Progenitor cell of endocrine pancreas (in vitro differentiated cells): ENCODE results near the gene MBOAT2. TPM values are rescaled to one million over a fixed set of nuclear protein-coding genes. Genes with fewer than 3 reads are reported as not detected.
A peak's percentile ranks its signal among the peaks of the same experiment; 100 is the strongest.

Experiments used
- DNase-seq: peaks from one replicate; pipeline ENCODE4 v3.0.0; 2021; ENCODE audit warnings: low spot score; ENCODE audit not compliant: unreplicated experiment
- H3K27ac Mint-ChIP-seq: 2 replicates; pipeline ENCODE4 v1.8.0; 2021; ENCODE audit warnings: mild to moderate bottlenecking, moderate library complexity, mixed read lengths
- H3K27me3 Mint-ChIP-seq: 2 replicates; pipeline ENCODE4 v1.8.0; 2021; ENCODE audit warnings: mixed read lengths
- H3K36me3 Mint-ChIP-seq: 2 replicates; pipeline ENCODE4 v1.8.0; 2022; ENCODE audit warnings: mixed read lengths; ENCODE audit not compliant: insufficient read depth
- H3K4me1 Mint-ChIP-seq: 2 replicates; pipeline ENCODE4 v1.8.0; 2021; ENCODE audit warnings: low read depth, mixed read lengths
- H3K4me3 Mint-ChIP-seq: 2 replicates; pipeline ENCODE4 v1.8.0; 2021; ENCODE audit warnings: low read depth, mild to moderate bottlenecking, moderate library complexity, mixed read lengths
- H3K9me3 Mint-ChIP-seq: 2 replicates; pipeline ENCODE4 v1.8.0; 2021; ENCODE audit warnings: low read depth, mixed read lengths
- total RNA-seq: library from RNA; stranded (reverse); gene quantifications from 2 replicates; pipeline ENCODE4 v1.2.1, GENCODE V29; 2021
- TF ChIP-seq, protein P1 (sequence below): fragments of 200-600 bp; sonication (generic); IDR thresholded peaks from one replicate; pipeline ENCODE4 v1.5.0; 2021; ENCODE audit warnings: antibody characterized with exemption, mild to moderate bottlenecking; ENCODE audit not compliant: unreplicated experiment

The MBOAT2 gene
- total RNA-seq, 1 donor from 2014 or later = 49.8 TPM

DNA sequence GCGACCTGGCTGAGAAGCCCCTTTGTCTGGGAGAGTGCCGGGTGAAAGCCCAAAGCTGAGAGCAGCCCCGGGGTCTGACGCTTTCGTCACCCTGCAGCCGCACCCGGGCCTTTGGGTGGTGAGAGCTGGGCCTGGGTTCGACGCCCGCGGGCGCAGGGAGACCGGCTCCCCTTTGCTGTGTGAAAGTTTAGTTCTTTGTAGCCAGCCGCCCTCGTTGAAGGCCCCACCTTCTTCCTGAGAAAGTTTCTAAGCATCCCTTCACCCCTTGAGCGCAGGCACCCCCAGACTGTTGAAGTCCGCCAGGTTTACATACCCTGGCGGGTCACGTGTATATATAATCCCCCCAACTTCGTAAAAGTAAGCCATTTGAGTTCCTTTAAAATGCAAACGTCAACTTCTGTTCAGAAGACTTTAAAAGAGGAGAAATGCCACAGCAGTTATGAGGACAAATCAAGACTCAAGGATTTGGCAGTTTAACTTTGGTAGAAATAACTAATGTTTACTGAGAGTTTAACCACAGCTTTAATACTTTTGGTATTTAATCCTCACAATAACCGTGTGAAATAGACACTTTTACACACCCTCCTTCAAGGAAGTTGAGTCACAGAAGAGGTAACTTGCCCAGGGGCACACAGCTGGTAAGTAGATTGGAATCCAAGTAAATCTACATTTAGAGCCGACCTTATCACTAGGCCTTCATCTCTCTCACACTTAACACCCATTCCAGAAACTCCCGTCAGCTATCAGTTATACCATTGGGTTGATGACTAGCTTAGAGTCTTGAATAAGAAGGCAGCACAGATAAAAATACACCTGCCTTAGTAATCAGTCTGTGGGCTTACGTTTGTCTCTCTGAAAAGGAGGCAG is 1.1 kb upstream of the MBOAT2 start:
- H3K4me3 Mint-ChIP-seq = peak overlapping the region; percentile 82
- DNase-seq = no peak
- no peaks in the 10 kb centered on the region for H3K9me3 Mint-ChIP-seq
- H3K4me1 Mint-ChIP-seq = peaks cover 16% of the 10 kb centered on the region
- no peaks in the 10 kb centered on the region for H3K27me3 Mint-ChIP-seq
- peaks cover 1% of the 10 kb centered on the region for H3K36me3 Mint-ChIP-seq
- peak overlapping the region; percentile 98 for H3K27ac Mint-ChIP-seq
- TF ChIP-seq, protein P1, sequence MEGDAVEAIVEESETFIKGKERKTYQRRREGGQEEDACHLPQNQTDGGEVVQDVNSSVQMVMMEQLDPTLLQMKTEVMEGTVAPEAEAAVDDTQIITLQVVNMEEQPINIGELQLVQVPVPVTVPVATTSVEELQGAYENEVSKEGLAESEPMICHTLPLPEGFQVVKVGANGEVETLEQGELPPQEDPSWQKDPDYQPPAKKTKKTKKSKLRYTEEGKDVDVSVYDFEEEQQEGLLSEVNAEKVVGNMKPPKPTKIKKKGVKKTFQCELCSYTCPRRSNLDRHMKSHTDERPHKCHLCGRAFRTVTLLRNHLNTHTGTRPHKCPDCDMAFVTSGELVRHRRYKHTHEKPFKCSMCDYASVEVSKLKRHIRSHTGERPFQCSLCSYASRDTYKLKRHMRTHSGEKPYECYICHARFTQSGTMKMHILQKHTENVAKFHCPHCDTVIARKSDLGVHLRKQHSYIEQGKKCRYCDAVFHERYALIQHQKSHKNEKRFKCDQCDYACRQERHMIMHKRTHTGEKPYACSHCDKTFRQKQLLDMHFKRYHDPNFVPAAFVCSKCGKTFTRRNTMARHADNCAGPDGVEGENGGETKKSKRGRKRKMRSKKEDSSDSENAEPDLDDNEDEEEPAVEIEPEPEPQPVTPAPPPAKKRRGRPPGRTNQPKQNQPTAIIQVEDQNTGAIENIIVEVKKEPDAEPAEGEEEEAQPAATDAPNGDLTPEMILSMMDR = no peak

DNA sequence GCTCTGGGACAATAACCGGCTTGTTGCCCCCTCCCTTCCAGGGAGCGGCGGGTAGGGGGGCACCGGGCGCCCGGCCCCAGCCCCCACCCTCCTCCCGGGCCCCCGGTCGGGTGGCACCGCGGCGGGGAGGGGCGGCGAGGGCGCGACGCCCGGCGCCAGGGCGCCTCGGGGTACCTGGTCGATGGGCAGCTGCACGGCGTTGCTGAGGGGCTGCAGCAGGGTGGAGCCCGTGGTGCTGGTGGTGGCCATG is 193 bp downstream of the MBOAT2 start:
- H3K4me1 Mint-ChIP-seq = peaks cover 21% of the 10 kb centered on the region
- H3K4me3 Mint-ChIP-seq = no peak overlapping the region
- H3K27ac Mint-ChIP-seq = no peak overlapping the region
- no peaks in the 10 kb centered on the region for H3K9me3 Mint-ChIP-seq
- DNase-seq = no peak
- H3K36me3 Mint-ChIP-seq = peaks cover 1% of the 10 kb centered on the region
- TF ChIP-seq, protein P1 = no peak
- H3K27me3 Mint-ChIP-seq = no peaks in the 10 kb centered on the region

- DNase-seq = peak; percentile 26
- no peaks in the 10 kb centered on the region for H3K9me3 Mint-ChIP-seq
- peaks cover 22% of the 10 kb centered on the region for H3K4me1 Mint-ChIP-seq
- no peaks in the 10 kb centered on the region for H3K27me3 Mint-ChIP-seq
- H3K27ac Mint-ChIP-seq = peak overlapping the region; percentile 73
- H3K36me3 Mint-ChIP-seq = peaks cover 1% of the 10 kb centered on the region
- H3K4me3 Mint-ChIP-seq = peak overlapping the region; percentile 79
- TF ChIP-seq, protein P1 = no peak
Observed at GRCh38 chr2:9002637-9003365, 683 bp downstream of the MBOAT2 start.

GRCh38 chr2:9002313-9002636 is 1.2 kb downstream of the MBOAT2 start:
- peaks cover 1% of the 10 kb centered on the region for H3K36me3 Mint-ChIP-seq
- TF ChIP-seq, protein P1 = no peak
- no peak for DNase-seq
- no peaks in the 10 kb centered on the region for H3K9me3 Mint-ChIP-seq
- H3K4me1 Mint-ChIP-seq = peaks cover 22% of the 10 kb centered on the region
- H3K27ac Mint-ChIP-seq = no peak overlapping the region
- peak overlapping the region; percentile 79 for H3K4me3 Mint-ChIP-seq
- no peaks in the 10 kb centered on the region for H3K27me3 Mint-ChIP-seq

DNA sequence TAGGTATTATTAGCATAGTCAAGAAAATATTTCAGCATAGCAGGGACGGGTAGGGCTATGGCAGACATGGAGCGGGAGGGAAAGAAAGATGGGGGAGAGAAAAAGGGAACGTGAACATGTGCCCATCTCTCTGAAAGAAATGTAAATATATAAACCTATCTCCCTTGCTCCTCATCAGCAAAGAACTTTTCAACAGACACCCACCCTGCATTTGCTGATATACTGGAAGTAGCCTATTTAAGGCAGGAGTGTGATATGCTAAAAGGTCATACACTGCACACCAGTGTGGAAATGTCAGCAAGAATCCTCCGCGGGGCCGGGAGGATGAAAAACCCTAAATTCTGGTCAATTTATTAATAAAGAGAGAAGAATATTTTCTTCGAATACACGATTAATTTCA is 1.7 kb downstream of the MBOAT2 start:
- H3K36me3 Mint-ChIP-seq = peaks cover 1% of the 10 kb centered on the region
- no peak overlapping the region for H3K27ac Mint-ChIP-seq
- no peaks in the 10 kb centered on the region for H3K9me3 Mint-ChIP-seq
- H3K4me1 Mint-ChIP-seq = peaks cover 22% of the 10 kb centered on the region
- TF ChIP-seq, protein P1 = no peak
- H3K27me3 Mint-ChIP-seq = no peaks in the 10 kb centered on the region
- peak overlapping the region; percentile 79 for H3K4me3 Mint-ChIP-seq
- DNase-seq = no peak
